Ureter (tissue), 1 donor: ENCODE results near the gene CD5L. TPM values are rescaled to one million over a fixed set of nuclear protein-coding genes. Genes with fewer than 3 reads are reported as not detected.

Source experiments
- DNase-seq: peaks from one replicate; pipeline ENCODE4 v3.0.0-alpha.2; 2020; ENCODE audit warnings: low spot score
- total RNA-seq: library from RNA; stranded (reverse); gene quantifications from one replicate; pipeline ENCODE4 v1.2.4, GENCODE V29; 2023
- donor health status: DM: yes; HTN: yes; CAD: no.

Gene CD5L
- not detected for total RNA-seq

DNA sequence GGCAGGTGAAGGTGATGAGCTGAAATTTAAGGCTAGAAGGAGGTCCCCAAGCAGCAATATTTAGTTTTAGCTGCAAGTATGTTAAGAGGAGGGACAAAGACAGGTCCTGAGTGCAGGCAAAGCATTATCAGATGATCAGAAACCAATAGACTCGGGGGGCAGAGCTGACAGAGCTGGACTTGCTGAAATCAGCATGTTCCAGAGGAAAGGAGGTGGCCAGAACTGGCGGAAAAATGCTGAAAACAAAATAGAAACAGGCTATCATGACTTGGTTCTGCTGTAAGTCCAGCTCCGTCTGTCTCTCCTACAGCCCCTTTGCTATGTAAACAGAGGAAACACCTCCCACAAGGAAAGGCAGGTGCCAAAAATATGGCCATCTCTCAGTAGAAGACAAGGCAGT lies at the start of gene CD5L:
CD5L (minus strand) TSS at position 101 of the 400 bp plus-strand sequence. CDS start 107 bp downstream, outside the sequence.
- DNase-seq = no peak

DNA sequence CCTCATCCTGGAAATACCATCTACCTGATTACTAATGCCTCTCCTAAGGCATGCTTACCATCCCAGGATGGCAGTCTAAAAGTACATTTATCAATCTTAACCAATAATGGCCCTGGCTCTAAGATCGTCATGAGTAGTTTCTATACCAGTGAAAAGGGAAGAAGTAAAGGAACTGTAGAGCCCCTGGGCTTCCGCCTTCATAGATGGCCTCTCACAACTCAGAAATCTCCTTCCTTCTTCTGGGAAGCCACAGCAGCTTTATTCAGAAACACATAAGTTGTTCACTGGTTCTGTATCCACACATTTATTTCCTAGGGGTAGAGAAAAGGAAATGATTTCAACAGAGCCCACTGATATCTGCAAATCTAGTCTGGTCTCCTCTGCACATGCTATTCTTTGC lies 41.0 kb upstream of the CD5L start:
- no peak for DNase-seq

DNA sequence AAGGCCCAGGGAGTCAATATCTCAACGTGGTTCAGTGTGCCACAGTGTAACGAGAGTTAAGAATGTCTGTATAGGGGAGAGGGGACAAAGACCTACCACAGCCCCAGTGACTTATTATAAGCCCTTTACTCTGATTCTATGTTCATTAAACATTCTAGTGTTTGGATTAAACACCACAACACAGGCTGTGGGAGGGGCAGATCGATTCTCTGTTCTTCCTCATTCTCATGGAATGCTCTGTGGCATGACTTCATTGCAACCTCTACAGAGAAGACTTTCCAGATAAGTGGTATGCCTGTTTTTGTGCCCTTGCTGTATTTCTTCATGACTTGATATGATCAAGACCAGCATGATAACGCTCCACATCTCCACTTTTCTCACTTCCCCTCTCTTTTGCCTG lies 39.0 kb upstream of the CD5L start:
- no peak for DNase-seq

DNA sequence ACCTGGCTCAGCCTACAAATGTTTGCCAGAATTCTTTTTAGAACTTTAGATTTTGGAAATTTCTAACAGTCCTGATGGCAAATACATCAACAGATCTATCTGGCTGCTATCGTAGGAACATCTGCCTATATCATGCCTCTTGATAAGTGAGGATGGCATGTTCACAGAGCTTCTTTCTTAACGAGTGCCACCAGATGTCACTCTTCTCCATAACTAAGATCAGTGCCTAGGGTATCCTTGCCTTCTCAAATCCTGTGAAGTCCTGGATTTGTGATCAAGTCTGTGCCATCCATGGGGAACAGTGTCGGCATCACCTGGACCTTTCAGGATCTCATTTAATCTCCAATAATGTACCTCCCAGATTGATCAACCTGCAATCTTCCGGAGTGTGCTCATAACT lies 36.5 kb upstream of the CD5L start:
- no peak for DNase-seq

DNA sequence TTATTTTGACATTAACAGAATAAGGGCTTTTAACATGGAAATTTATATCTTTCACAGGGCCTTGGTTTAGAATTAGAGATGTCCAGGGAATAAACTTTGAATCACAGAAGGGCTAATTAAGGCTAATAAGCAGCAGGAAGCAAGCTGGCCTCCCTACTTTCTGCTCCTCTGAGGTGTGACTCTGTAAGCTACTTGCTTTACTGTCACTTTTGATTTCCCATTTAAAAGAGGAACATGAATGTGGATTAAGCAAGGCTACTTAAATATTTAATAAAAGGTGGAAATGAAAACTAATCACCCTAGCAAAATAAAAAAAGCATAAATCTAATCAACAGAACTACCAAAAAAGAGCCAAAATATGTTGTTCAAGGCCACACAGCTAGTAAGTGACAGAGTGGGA lies 28.9 kb upstream of the CD5L start:
- DNase-seq = no peak

DNA sequence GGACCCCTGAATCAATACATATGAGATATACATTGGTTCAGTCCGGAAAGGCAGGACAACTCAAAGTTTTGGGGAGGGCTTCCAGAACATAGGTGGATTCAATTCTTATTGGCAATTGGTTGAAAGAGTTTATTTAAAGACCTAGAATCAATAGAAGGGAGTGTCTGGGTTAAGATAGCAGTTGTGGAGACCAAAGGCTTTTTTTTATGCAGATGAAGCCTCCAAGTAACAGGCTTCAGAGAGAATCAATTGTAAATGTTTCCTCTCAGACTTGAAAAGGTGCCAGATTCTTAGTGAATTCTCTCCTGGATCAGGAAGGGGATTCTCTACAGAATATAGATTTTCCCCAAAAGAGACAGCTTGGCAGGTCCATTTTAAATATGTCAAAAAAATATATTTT lies 27.0 kb upstream of the CD5L start:
- DNase-seq = no peak

DNA sequence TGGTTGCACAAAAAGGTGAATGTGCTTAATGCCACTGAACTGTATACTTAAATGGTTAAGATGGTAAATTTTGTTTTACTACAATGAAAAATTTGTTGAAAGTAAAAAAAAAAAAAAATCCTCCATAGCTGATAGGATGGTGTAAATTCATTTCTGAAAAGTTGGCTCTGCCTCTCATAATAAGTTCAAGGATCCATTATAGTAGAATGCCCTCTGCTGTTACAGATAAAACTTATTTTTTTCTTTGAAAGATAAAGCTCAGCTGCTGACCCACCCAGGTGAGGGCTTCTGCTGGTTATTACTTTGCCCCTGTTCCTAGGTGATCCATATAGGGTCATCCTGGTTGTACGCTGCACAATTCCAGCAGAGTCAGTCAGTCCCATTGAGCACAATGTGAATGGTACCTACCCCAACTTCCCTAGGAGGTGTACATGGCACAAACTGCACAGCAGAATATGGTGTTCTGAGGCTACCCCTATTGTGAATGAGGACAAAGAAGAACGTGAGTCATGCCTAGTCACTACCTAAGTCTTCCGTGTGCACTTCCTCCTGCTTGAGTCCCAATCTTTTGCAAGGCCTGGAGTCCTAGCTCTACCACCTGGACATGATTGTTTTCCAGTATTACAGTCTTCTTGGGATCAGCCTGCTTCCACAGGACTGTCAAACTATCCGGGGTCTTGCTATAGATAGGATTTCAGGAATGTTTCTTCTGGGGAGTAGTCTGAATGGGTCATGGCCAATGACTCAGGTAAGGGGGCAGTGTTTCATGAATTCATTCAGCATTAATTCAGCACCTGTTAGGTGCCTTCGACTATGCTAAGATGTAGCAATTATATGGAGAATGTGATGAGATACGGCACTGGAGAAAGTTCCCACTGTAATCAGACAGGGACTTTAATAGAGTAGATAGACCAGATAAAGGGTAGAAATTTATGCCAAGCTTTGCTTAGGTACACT lies 20.8 kb upstream of the CD5L start:
- no peak for DNase-seq

DNA sequence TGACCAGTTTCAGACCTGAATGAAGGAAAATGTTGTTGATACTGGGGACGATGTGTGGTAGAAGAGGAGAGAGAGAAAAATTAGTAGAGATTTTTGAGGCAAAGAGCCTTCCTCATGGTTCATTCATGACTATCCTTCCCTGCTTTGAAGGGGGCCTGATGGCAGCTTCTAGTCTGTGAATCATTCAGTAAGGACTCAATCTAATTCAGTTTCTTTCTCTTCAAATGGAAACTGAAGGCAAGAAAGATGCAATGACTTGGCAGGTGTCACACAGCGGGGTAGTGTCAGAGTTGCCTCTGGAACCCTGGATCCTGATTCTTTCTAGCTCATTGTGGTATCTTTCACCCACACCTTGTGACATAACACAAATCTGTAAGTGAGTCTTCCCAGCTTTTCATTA lies 14.9 kb upstream of the CD5L start:
- DNase-seq = no peak

DNA sequence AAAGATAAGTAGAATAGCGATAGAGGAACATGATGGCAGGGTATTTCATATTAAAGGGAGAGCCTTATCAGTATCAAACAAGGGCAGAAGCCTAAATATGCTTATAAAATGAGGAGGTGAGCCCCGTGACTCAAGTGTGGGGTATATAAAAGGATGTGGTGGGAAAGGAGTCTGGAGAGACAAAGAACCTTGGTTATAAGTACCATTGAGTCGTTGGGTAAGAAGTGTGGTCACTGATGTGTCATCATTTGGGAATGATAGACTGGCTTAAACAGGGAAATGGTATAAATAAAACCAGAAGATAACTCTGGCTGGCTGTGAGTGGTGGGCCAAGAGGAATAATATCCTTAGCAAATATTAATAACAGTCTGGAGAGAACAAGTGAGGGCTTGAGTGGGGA lies 10.9 kb upstream of the CD5L start:
- DNase-seq = no peak

DNA sequence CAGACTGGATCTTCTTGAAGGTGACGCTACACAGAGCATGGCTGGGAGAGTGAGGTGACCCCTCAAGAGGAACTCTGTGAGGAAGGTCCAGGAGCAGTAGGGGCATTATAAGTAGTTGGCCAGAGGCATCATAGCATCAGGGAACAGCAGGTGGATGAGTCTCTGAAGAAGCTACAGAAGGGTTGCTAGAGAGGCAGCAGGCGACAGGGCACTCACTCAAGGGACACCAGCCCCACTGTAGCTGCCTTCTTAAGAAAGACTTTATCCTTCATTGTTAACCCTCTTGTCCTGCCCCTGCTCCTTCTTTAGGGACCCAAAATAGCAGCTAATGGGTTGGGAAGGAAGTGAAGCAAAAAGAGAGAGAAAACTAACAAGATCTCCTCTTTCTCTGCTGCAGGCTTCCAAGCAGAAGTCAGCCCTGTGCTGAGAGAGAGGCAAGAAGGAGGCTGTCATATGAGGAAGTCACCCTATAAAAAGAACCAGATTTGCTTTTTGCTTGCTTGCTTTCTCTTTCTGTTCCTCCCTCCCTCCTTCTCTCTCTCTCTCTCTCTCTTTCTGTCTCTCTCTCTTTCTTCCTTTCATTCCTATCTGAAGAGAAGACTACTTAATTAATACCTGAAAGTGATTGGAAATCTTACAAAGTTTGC lies 7.7 kb upstream of the CD5L start:
- DNase-seq = no peak

DNA sequence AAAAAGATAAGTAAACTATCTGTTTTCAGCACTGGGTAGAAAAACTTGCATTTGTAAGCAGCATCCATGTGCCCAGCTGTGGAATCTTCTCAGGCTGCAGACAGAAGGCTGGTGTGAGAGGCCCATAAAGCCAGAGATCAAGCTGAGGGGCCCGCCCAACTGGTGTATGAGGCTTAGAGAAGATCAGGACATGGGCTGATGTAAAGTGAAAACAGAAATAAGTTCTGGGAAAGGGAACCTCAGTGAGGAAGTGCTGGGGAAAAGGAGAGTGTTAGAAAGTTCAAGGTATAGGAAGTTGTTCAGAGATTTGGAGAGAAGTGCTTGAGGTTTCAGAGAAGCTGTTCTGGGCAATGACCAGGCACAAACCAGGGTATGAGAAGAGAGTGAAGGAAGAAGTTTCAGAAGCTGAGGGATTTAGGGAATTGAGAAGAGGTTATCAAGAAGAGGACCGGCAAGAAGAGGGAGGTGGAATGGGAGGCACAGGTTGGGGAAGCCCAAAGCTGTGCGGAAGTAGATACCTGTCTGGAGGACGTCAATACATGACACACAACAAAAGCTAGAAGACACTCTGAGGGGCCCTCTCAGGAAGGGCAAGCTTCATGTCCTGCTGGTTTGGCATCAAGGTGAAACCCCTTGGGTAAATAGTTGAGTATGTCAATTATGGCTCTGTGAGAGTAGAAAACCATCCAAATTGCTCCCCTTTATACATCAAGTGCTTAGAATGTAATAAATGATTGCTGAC lies 2.7 kb upstream of the CD5L start:
- DNase-seq = no peak

DNA sequence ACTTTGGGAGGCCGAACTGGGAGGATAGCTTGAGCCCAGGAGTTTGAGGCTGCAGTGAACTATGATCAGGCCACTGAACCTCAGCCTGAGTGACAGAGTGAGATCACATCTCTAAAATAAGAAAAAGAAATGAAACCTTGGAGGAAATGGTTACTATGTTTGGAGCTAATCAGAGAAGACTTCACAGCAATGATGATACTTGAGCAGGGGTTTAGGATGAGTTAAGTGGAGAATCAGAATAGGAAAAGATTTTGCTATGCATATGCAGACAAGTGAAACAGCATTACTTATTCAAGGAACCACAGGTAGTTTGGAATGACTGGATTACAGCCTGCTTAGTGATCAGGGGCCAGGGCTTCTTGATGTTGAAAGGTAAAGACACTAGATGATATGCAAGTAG lies 1.3 kb upstream of the CD5L start:
- no peak for DNase-seq

DNA sequence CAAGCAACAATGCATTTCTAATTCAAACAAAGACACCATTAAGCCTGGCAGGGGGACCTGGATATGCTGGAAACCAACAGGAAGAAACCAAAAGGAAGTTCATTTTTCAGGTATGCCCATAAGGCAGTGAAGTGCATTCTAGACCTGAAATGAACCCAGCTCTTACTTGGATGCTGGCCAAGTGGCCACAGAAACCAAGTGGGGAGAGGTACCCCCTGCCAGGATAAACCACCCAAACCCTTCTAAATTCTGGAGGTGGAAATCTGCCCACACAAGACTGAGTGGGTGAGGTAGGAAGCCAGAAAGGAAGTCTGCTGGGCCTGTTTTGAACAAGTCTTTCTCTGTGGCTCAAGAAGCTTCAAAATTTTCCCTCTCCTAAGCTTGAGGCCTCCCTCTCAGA lies 2.6 kb downstream of the CD5L start:
- DNase-seq = no peak

DNA sequence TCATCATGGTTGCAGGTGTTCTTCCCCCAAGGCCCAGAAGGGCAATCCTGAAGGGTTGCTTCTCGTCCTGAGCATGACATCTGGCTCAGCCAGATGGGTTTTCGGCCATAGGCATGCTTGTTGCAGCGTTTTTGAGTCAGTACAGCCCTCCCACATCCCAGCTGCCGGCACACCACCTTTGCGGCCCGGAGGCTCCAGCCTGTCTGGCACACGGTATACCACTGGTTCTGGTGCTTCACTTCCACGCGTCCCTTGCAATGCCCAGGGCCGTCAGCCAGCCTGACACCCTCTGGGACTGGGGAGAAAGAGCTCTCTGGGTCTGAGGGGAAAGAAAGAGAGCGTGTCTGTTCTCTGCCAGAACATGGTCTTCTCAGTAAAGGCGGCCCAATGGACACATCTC lies 7.2 kb downstream of the CD5L start:
- DNase-seq = no peak

DNA sequence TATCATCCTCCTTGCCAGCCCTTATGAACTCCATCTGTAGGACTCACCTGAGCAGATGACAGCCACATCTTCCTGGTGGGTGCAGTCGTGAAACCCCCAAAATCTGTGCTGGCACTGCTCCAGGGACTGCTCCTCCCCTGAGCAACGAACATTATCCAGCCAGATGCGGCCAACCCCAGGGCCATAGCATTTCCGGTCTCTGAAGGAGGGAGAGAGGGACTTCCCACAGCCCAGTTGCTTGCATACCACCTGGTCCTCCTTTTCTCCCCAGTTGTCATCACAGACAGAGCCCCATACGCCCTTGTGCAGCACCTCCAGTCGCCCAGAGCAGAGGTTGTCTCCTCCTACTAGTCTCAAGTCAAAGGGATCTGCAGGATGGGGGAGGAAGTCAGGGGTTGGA lies 8.5 kb downstream of the CD5L start:
- no peak for DNase-seq

DNA sequence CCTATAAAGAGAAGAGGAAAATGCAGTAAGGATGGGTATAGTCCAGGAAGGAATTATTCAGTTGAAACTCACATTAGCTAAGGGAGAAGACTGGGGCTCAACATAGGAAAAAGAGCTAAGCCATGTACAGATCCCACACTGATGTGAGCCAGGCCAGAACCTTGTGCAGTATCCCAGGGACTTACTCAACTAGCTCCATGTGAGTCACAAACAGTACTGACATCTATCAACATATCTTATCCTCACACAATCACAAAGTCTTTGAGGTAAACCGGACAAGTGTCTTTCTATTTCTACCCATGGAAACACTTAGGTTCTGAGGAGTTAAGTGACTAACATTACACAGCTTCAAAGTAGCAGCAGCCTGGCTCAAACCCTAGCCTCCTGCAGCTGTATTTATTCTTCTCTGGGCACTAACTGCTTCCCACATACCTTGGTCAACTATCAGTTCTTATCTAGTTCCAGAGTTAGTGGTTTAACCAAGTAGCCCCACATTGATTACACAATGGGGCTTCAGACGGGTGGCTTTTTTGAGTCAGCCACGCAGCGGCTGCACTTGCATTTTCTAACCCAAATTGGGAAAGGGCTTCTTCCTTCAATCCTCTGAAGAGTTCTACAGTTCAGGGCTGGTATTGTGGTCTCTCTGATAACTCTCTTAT lies 9.5 kb downstream of the CD5L start:
- no peak for DNase-seq

DNA sequence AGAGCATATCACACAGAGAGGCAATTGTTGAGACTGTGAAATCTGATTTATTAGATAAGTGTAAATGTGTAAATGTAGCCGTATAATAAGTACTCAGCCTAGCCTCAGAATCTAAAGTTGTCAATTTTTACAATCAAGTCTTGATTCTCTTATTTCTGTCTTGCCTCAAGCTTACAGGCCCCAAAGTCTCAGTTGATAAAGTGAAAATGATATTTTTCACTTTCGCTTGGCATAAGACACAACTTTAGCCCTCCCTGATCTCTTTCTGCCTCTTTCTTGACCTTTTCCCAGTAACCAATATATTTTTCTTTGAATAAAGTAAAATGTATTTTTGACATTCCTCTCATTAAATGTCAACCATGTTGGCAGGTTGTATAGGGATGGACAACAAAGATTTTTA lies 10.7 kb downstream of the CD5L start:
- DNase-seq = no peak

DNA sequence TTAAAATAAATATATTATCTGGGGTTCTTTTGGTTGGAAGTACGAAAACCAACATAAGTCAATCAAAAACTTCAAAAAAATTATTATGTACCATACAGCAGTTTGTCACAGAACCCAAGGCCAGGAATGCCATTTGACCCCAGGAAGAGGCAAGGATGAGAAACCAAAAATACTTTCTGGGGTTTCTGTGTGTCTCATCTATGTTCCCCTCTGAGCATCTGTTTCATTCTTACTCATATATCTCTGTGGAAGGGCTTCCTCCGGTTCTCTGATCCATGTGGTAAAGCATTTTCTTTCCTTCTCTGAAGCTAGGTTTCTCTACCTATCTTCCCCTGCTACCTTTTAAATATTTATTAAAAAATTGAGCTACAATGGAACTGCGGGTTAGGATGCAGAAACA lies 11.9 kb downstream of the CD5L start:
- no peak for DNase-seq

DNA sequence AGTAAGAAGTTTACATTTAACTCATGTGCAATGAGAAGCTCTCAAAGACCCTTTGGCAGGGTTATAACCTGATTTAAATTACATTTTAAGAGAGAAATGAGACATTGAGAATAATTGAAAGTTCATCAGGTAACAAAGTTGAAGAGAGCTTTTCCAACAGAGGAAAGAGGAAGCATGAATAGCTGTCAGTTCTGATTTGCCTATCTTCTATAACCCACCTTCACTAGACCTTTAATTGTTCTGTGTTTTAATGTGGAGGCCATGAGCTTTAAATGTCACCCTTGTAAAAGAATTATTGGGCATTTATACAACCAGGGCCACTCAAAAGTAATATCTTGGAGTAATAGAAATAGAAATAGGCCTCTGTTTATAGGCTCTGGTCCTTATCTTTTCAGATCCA lies 12.4 kb downstream of the CD5L start:
- DNase-seq = no peak

DNA sequence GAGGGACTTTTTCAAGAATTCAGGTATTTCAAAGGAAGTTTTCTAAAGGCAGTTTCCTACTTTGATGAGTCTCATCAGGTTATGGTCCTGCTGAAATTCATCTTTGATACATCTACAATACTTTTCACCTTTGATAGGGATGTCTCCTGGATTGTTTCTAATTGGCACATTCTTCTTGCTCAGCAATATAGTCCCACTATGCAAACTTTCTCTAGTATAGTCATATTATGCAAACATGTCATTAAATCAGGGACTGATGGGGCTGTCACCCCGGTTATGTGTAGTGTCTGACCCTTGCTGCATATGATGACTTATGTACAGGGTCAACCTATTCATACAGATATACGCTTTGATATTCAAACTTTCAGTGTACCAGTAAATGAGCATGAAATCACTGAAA lies 21.3 kb downstream of the CD5L start:
- no peak for DNase-seq

DNA sequence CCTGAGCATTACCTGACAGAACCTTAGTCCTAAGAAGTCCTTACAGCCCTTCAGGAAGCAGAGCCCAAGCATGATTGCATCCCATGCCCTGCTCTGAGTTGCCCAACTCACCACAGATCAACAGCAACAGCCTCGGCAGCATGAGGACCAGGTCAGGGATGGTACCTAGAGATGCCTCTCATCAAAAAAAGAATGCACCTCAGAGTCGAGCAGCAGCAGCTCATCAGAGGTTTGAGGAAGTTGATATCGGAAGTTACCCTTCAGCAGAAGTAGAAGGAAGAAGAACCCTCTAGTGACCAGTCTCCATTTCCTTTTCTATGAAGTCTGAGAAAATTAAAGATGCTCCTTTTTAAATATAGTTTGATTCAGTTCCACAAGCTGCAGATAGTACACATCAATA lies 21.7 kb downstream of the CD5L start, which contains the start of gene FCRL1:
FCRL1 (minus strand) TSS at position 225 of the 400 bp plus-strand sequence; CDS start at position 142, 83 bp downstream.
- no peak for DNase-seq

DNA sequence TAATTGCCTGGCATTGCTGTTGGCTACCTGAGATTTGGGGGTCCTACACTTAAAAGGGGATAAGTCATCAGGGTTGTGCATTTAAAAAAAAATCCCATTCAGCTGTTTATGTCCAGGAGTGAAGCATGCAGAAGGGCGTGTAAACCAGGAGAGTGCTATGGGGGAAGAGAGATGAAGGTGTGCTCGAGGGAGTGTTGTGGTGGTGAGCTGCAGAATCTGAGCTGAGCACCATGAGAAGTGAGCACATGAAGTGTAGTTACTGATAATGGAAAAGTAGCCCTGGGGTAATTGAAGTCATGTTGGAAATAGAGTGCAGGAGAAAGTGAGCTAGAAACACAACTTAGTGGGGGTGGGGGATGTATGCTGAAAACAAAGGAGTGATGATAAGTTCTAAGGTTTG lies 22.4 kb downstream of the CD5L start:
- no peak for DNase-seq
